ENCODE data around the gene AZIN2. TPM values are rescaled to one million over a fixed set of nuclear protein-coding genes. Genes with fewer than 3 reads are reported as not detected.
A peak's percentile ranks its signal among the peaks of the same experiment; 100 is the strongest.

The AZIN2 gene
- total RNA-seq, 2 experiments from 2014 or later = 2.5 TPM

DNA sequence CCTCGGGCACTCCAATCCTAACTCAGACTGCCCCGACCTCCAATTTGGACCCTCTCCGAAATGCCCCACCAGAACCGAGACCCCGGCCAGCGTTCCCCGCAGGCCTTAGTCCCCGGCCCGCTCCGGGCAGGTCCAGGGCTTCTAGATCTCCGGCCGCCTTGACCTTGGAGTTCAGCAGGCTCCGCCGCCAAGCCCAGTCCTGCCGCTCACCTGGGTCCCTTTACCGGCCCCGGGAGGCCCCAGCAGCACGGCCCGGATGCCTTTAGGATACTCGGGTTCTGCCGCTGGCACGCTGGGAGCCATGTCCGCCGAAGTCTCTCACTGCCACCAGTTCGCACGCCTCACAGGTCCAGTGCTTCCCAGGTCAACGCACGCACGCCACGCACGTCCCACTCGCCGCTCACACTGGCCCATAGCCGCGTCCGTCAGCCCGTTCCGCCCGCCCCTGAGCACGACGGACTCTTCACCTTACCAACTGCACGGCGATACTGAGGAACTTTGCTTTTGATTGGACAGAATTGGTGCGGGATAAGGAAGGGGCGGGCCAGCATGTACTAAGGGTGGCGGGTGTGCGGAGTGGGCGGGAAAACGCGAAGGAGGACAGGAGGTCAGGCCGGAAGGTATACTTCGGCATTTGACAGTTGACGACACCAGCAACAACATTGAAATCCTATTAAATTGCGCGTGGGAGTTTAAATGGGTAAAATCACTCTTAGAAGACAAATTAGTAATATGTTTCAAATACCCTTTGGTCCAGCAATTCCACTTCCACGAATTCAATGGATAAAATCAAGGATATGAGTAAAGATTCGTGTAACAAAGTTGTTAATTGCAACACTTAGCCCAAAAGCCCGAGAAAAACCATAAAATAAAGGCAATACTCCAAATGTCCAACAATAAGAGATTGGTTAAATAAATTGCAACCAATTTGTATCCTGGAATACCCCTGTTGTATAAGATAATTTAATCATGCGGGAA is 44.1 kb upstream of the AZIN2 start, which contains the start of gene AK2:
Gene AK2 (minus strand): TSS at position 358 of the 978 bp plus-strand sequence. CDS start 55 bp downstream, at position 303.
- H3K9me3 Mint-ChIP-seq = no peaks in the 10 kb centered on the region
- peaks cover 33% of the 10 kb centered on the region for H3K4me1 Mint-ChIP-seq (ENCODE audit: low read depth)
- H3K27me3 Mint-ChIP-seq = no peaks in the 10 kb centered on the region
- POLR2A ChIA-PET = no interaction called here
- TF ChIP-seq CTCF (IDR thresholded peaks at IDR 0.05) = no peak
- DNase-seq = peak; percentile 97
- intact Hi-C loops (cut with micrococcal nuclease) = loop anchor here (10.0 kb wide), 1 partner anchor 112 kb away; no protein-coding TSS in a partner anchor
- H3K36me3 Mint-ChIP-seq (ENCODE audit: low read depth) = peaks cover 38% of the 10 kb centered on the region
- CTCF ChIA-PET = interaction anchor here (1.9 kb wide), 1 partner anchor 18 kb away, joined by 5 read pairs; no protein-coding TSS in a partner anchor
- H3K4me3 Mint-ChIP-seq = peak within 1 kb of the TSS; percentile 99
- H3K27ac Mint-ChIP-seq = peak within 1 kb of the TSS; percentile 89
- ATAC-seq = peak; percentile 100

DNA sequence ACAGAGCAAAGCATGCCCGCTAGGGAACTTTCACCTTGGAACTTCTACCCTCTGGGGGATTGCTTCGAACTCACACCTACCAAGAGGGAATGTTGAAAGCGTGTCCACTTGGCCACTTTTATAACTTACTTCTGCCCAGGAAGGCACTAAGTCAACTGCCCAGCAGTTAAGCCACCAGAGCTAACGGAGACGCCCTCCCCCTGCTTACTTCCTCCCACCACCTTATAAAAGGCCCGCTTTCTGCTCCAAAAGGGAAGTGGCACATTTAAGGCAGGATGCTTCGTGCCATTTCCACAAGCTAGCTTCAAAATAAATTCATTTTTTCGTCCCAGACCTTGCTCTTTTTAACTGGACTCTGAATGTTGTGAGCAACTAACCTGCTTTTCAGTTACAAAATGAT is 41.1 kb upstream of the AZIN2 start:
- Mint-ChIP-seq H3K36me3 (ENCODE audit: low read depth) (peaks cover 15% of the 10 kb centered on the region), H3K27ac (no peak overlapping the region), H3K9me3 (no peaks in the 10 kb centered on the region), H3K27me3 (no peaks in the 10 kb centered on the region), H3K4me1 (ENCODE audit: low read depth) (peaks cover 12% of the 10 kb centered on the region), H3K4me3 (no peak overlapping the region)
- intact Hi-C loops (cut with micrococcal nuclease) = loop anchor here (10.0 kb wide), 1 partner anchor 115 kb away; no protein-coding TSS in a partner anchor
- ATAC-seq (no peak), DNase-seq (no peak)
- no peak for TF ChIP-seq CTCF (IDR thresholded peaks at IDR 0.05)
- ChIA-PET CTCF (no interaction called here), POLR2A (interaction anchor here (1.3 kb wide), 1 partner anchor 14 kb away, joined by 4 read pairs; no protein-coding TSS in a partner anchor)

GRCh38 chr1:33041026-33041425 is 39.9 kb upstream of the AZIN2 start:
- ChIA-PET POLR2A (no interaction called here), CTCF (interaction anchor here (1.2 kb wide), 1 partner anchor 15 kb away, joined by 3 read pairs; no protein-coding TSS in a partner anchor)
- no peak for TF ChIP-seq CTCF (IDR thresholded peaks at IDR 0.05)
- no peak overlapping the region for H3K27ac Mint-ChIP-seq
- H3K4me3 Mint-ChIP-seq = no peak overlapping the region
- H3K9me3 Mint-ChIP-seq = no peaks in the 10 kb centered on the region
- intact Hi-C loops (cut with micrococcal nuclease) = no loop called here
- no peaks in the 10 kb centered on the region for H3K27me3 Mint-ChIP-seq
- peaks cover 15% of the 10 kb centered on the region for H3K4me1 Mint-ChIP-seq (ENCODE audit: low read depth)
- ATAC-seq (no peak), DNase-seq (no peak)
- H3K36me3 Mint-ChIP-seq (ENCODE audit: low read depth) = peaks cover 6% of the 10 kb centered on the region

- TF ChIP-seq CTCF (IDR thresholded peaks at IDR 0.05) = no peak
- H3K27me3 Mint-ChIP-seq = no peaks in the 10 kb centered on the region
- intact Hi-C loops (cut with micrococcal nuclease) = no loop called here
- CTCF ChIA-PET = interaction anchor here (1.5 kb wide), 1 partner anchor 13 kb away, joined by 5 read pairs; no protein-coding TSS in a partner anchor
- no peak for ATAC-seq
- H3K4me1 Mint-ChIP-seq (ENCODE audit: low read depth) = peaks cover 11% of the 10 kb centered on the region
- POLR2A ChIA-PET = interaction anchor here (1.6 kb wide), 1 partner anchor 15 kb away, joined by 5 read pairs; no protein-coding TSS in a partner anchor
- H3K4me3 Mint-ChIP-seq = no peak overlapping the region
- DNase-seq = no peak
- no peaks in the 10 kb centered on the region for H3K36me3 Mint-ChIP-seq (ENCODE audit: low read depth)
- H3K9me3 Mint-ChIP-seq = no peaks in the 10 kb centered on the region
- H3K27ac Mint-ChIP-seq = no peak overlapping the region
Measured at GRCh38 chr1:33042831-33043230, 38.1 kb upstream of the AZIN2 start.
